Esophagus muscularis mucosa (tissue), 4 donors: ENCODE results near the gene C8G. TPM values are rescaled to one million over a fixed set of nuclear protein-coding genes. Genes with fewer than 3 reads are reported as not detected.

Source experiments
- DNase-seq: peaks from one replicate; pipeline ENCODE4 v3.0.0-alpha.2; 2017; ENCODE audit errors: extremely low spot score
- H3K27ac ChIP-seq, 4 donors: fragments of 200-600 bp; sonication (generic); replicated peaks in 1 of 4; 1 replicate in 3 of 4; 2 replicates in 1 of 4; pipeline ENCODE4 v1.5.1; 2016 to 2019; ENCODE audit warnings: mild to moderate bottlenecking in 1 of 4
- H3K27me3 ChIP-seq, 4 donors: fragments of 200-600 bp; sonication (generic); one replicate each; pipeline versions ENCODE4 v1.5.1 to v1.6.0; 2016 to 2019
- H3K36me3 ChIP-seq, 4 donors: fragments of 200-600 bp; sonication (generic); one replicate each; pipeline ENCODE4 v1.5.1; 2016 to 2019
- H3K4me1 ChIP-seq, 4 donors: fragments of 200-600 bp; sonication (generic); one replicate each; pipeline ENCODE4 v1.5.1; 2016 to 2019
- H3K4me3 ChIP-seq, 4 donors: fragments of 200-600 bp; sonication (generic); 1 replicate in 2 of 4; 2 replicates in 2 of 4; pipeline ENCODE4 v1.5.1; 2016 to 2019; ENCODE audit warnings: mild to moderate bottlenecking in 4 of 4, moderate library complexity in 1 of 4
- H3K9me3 ChIP-seq, 4 donors: fragments of 200-600 bp; sonication (generic); 1 replicate in 3 of 4; 2 replicates in 1 of 4; pipeline ENCODE4 v1.5.1; 2016 to 2019
- EP300 ChIP-seq: sonication (generic); formaldehyde crosslinking; IDR thresholded peaks from one replicate; pipeline ENCODE4 v1.6.1; 2017; ENCODE audit warnings: antibody characterized with exemption
- POLR2A ChIP-seq: fragments of 450-650 bp; IDR thresholded peaks from one replicate; pipeline ENCODE4 v1.6.1; 2017; ENCODE audit warnings: antibody characterized with exemption, moderate library complexity, mild to moderate bottlenecking, low read depth
- POLR2AphosphoS5 ChIP-seq, 2 donors: sonication (generic); formaldehyde crosslinking; IDR thresholded peaks; one replicate each; pipeline ENCODE4 v1.6.1; 2017; ENCODE audit warnings: antibody characterized with exemption in 2 of 2
- WGBS: methylation state at CpG from one replicate; pipeline ENCODE4 v1.1.5; 2018; 5-methylcytosine and 5-hydroxymethylcytosine counted together
- intact Hi-C: fragments of 100-400 bp; cut with DNase I; formaldehyde crosslinking; loops from one replicate; pipeline ENCODE4 v1.15.1; 2023
- total RNA-seq, 4 donors: library from RNA; depleted of rRNA; stranded (reverse); fragments of >200 nt; gene quantifications; one replicate each; pipeline versions ENCODE4 v1.1.0 to v1.2.1, GENCODE V29; 2016
- TF ChIP-seq, protein P1 (sequence below), 3 experiments: fragments of 200-600 bp in 2 of 3; fragments of 450-650 bp in 1 of 3; sonication (generic) in 2 of 3; IDR thresholded peaks; one replicate each; pipeline ENCODE4 v1.5.1; 2017 to 2019; ENCODE audit warnings: antibody characterized with exemption in 3 of 3, mild to moderate bottlenecking in 2 of 3, moderate library complexity in 1 of 3

Gene C8G
- total RNA-seq, 4 donors from 2014 or later, result not detected

DNA sequence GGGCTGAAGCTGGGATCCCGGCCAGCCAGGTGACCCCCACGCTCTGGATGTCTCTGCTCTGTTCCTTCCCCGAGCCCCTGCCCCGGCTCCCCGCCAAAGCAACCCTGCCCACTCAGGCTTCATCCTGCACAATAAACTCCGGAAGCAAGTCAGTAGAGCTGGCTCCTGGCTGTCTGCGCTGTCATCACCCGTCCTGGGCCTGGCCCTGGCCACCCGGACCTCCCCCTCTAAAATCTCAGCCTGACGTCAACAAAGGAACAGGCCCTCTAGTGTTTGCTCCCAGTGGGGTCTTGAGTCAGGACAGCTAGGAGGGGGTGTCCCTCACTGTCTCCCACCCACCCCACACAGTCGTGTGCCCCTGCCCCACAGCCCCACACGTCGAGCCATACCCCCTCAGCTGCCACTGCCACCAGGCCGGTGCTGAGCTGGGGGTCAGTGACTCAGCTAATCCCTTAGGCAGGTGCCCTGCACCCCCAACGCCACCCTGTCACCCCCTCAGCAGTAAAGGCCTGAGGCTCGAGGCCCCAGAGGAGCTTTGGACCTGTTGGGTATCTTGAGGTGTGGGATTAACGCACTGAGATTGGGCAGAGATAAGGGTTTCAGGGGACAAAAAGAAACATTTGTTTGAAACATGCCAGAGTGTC lies 36.7 kb downstream of the C8G start:
- peak overlapping the region in 2 of 4 donors; percentile 49 to 65 for H3K27ac ChIP-seq
- H3K4me3 ChIP-seq, result no peak overlapping the region
- peaks cover 0 to 73% (median 17%) of the 10 kb centered on the region in 4 donors for H3K27me3 ChIP-seq
- no peaks in the 10 kb centered on the region for H3K9me3 ChIP-seq
- TF ChIP-seq EP300, result no peak
- no peak for TF ChIP-seq POLR2A
- TF ChIP-seq, protein P1, sequence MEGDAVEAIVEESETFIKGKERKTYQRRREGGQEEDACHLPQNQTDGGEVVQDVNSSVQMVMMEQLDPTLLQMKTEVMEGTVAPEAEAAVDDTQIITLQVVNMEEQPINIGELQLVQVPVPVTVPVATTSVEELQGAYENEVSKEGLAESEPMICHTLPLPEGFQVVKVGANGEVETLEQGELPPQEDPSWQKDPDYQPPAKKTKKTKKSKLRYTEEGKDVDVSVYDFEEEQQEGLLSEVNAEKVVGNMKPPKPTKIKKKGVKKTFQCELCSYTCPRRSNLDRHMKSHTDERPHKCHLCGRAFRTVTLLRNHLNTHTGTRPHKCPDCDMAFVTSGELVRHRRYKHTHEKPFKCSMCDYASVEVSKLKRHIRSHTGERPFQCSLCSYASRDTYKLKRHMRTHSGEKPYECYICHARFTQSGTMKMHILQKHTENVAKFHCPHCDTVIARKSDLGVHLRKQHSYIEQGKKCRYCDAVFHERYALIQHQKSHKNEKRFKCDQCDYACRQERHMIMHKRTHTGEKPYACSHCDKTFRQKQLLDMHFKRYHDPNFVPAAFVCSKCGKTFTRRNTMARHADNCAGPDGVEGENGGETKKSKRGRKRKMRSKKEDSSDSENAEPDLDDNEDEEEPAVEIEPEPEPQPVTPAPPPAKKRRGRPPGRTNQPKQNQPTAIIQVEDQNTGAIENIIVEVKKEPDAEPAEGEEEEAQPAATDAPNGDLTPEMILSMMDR (IDR thresholded peaks at IDR 0.05), result no peak
- TF ChIP-seq POLR2AphosphoS5 (IDR thresholded peaks at IDR 0.05), result no peak
- no peak for DNase-seq
- H3K36me3 ChIP-seq, result no peaks in the 10 kb centered on the region
- 61% methylated on average over 13 of the region's 17 CpGs for WGBS
- intact Hi-C loops, result no loop called here
- H3K4me1 ChIP-seq, result peaks cover 35 to 49% (median 43%) of the 10 kb centered on the region in 4 donors

DNA sequence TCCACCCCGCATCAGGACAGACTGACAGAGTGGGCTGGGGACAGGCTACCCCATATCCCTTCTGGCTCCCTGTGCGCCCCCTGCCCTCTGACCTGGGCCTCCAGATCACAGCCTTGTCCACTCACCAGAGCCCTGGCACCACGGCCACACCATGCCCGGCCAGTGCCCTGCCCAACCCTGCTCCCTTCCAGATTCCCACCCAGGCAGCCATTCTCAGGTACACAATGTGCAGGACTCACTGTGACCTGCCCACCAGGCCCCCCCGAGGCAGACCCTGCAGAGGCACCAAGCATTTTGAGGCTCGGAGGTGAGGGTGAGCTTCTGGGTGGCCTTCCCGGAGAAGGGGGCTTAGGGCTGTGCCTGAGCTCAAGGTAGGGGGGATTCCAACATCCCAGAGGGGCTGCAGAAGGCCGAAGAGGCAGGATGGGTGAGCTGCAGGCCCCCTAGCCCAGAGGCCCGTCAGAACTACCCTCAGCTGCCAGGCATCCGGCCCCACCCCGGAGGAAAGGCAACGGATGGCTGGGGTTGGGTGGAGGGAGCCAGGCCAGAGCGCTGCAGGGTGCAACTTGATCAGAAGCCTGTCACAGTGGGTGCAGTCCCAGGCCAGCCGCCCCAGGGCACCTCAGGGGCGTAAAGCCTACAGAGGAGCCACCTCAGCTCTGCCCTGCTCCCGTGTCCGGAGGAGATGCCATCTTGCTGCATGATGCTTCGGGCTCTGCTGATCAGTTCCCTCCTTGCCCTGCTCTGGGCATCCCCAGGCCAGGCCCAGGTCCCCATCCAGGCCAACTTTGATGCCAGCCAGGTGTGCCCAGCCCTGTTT lies 37.4 kb downstream of the C8G start, which contains the start of gene LCNL1:
Gene LCNL1, plus strand, starts transcription at position 762 of the 820 bp plus-strand sequence. CDS start 594 bp downstream, outside the sequence.
- DNase-seq, result no peak
- intact Hi-C loops, result no loop called here
- Histone ChIP-seq H3K9me3 (no peaks in the 10 kb centered on the region), H3K27me3 (peaks cover 0 to 81% (median 17%) of the 10 kb centered on the region in 4 donors), H3K27ac (peak within 1 kb of the TSS in 2 of 4 donors; percentile 28 to 65), H3K4me3 (no peak within 1 kb of the TSS), H3K36me3 (no peaks in the 10 kb centered on the region), H3K4me1 (peaks cover 30 to 42% (median 36%) of the 10 kb centered on the region in 4 donors)
- WGBS, result 93% methylated on average over 10 of the region's 18 CpGs
- TF ChIP-seq, protein P1 (IDR thresholded peaks at IDR 0.05), result no peak
- TF ChIP-seq POLR2AphosphoS5 (IDR thresholded peaks at IDR 0.05) (no peak), POLR2A (no peak), EP300 (no peak)

DNA sequence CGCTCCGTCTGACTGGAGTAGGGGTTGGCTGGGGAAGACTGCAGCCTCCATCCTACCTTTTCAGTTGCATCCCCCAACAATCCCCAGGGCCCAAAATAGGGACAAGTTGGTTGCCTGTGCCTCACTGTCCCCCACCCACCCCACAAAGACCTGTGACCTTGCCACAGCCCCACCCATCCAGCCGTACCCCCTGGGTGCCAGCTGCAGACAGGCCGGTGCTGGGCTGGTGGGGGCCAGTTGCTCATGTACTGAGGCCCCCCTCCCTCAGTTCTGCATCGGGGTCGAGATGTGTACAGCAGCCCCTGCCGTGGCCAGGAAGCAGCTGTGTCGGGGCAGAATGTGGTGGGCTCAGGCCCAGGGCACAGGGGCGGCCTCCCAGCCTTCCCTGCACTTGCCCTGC lies 38.1 kb downstream of the C8G start:
- WGBS, result 95% methylated on average over 4 of the region's 9 CpGs

DNA sequence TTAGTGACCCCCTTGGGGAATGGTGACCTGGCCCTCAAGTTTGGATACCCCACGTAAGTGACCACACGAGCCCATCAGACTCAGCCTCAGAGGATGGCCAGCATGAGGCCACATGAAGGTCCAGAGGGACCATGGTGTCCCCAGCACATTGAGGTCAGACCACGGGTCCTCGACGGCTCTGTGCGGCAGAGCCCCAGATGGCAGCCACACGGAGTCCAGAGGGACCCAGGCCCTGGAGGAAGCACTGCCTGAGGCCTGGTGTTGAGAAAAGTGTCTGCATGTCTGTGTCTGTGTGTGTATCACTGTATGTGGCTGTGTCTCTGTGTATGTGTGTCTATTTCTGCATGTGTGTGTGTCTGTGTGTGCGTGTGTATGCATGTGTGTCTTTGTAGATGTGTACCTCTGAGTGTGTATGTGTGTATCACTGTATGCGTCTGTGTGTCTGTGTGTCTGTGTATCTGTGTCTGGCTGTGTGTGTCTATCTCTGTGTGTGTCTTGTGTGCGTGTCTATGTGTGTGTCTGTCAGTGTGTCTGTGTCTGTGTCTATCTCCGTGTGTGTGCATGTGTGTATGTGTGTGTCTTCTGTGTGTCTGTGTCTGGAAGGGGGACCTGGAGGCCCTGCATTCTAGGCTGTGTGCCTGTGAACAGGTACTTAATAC lies 38.7 kb downstream of the C8G start:
- Histone ChIP-seq H3K36me3 (no peaks in the 10 kb centered on the region), H3K27me3 (peaks cover 0 to 85% (median 17%) of the 10 kb centered on the region in 4 donors), H3K4me1 (peaks cover 17 to 34% (median 23%) of the 10 kb centered on the region in 4 donors), H3K4me3 (no peak overlapping the region), H3K27ac (no peak overlapping the region), H3K9me3 (no peaks in the 10 kb centered on the region)
- WGBS, result 86% methylated on average over 11 of the region's 11 CpGs
- TF ChIP-seq, protein P1 (IDR thresholded peaks at IDR 0.05), result no peak
- TF ChIP-seq EP300 (no peak), POLR2A (no peak), POLR2AphosphoS5 (IDR thresholded peaks at IDR 0.05) (no peak)
- DNase-seq, result no peak
- intact Hi-C loops, result no loop called here

More for the DNA sequence above, 38.1 kb downstream of the C8G start:
- no peak overlapping the region for H3K4me3 ChIP-seq
- H3K4me1 ChIP-seq, result peaks cover 23 to 34% (median 29%) of the 10 kb centered on the region in 4 donors
- no peak for DNase-seq
- no peak for TF ChIP-seq EP300
- TF ChIP-seq, protein P1 (IDR thresholded peaks at IDR 0.05), result no peak
- no peak for TF ChIP-seq POLR2AphosphoS5 (IDR thresholded peaks at IDR 0.05)
- TF ChIP-seq POLR2A, result no peak
- intact Hi-C loops, result no loop called here
- peaks cover 0 to 86% (median 17%) of the 10 kb centered on the region in 4 donors for H3K27me3 ChIP-seq
- H3K9me3 ChIP-seq, result no peaks in the 10 kb centered on the region
- H3K36me3 ChIP-seq, result no peaks in the 10 kb centered on the region
- no peak overlapping the region for H3K27ac ChIP-seq
